Neural cell (in vitro differentiated cells): ENCODE data around the gene PPIE.

ENCODE experiments used
- CTCF ChIP-seq: fragments of 450-650 bp; IDR thresholded peaks from 2 replicates; pipeline ENCODE4 v1.5.1; 2014; ENCODE audit warnings: antibody characterized with exemption, mild to moderate bottlenecking, moderate library complexity; ENCODE audit not compliant: poor library complexity, severe bottlenecking
- EZH2 ChIP-seq: fragments of 200-600, 300-800 bp; shearing (Covaris generic), sonication (generic); IDR thresholded peaks from 2 replicates; pipeline ENCODE4 v1.6.1; 2014; ENCODE audit warnings: antibody characterized with exemption, low read length, borderline replicate concordance, mild to moderate bottlenecking; ENCODE audit not compliant: insufficient read depth, poor library complexity, severe bottlenecking
- TAF1 ChIP-seq: IDR thresholded peaks from 2 replicates; pipeline ENCODE4 v1.6.1; 2012; ENCODE audit warnings: low read depth

GRCh38 chr1:39729030-39729429 is 9.7 kb upstream of the PPIE start:
- TF ChIP-seq CTCF: no peak
- no peak for TF ChIP-seq EZH2
- no peak for TF ChIP-seq TAF1
